ENCODE data around the gene WDR91.

Gene WDR91

GRCh38 chr7:135186261-135186540 is 25.1 kb downstream of the WDR91 start:
- no peak for DNase-seq (ENCODE audit: extremely low spot score)
- POLR2A ChIA-PET: no interaction called here
- CTCF ChIA-PET: interaction anchor here (0.6 kb wide), 1 partner anchor 34 kb away, joined by 3 read pairs; no protein-coding TSS in a partner anchor
- TF ChIP-seq L3MBTL2 (conservative IDR thresholded peaks at IDR 0.05) (no peak), SUZ12 (IDR thresholded peaks at IDR 0.05) (no peak), TARDBP (IDR thresholded peaks at IDR 0.05) (no peak), PKNOX1 (IDR thresholded peaks at IDR 0.05) (no peak), HDGF (IDR thresholded peaks at IDR 0.05; ENCODE audit: borderline replicate concordance) (no peak), FOXA1 (IDR thresholded peaks at IDR 0.05) (no peak), FOXM1 (IDR thresholded peaks at IDR 0.05; ENCODE audit: borderline replicate concordance) (no peak), ZNF384 (IDR thresholded peaks at IDR 0.05) (no peak), NFRKB (IDR thresholded peaks at IDR 0.05) (no peak)

GRCh38 chr7:135185471-135186260 is 25.7 kb downstream of the WDR91 start:
- DNase-seq (ENCODE audit: extremely low spot score): no peak
- POLR2A ChIA-PET: no interaction called here
- CTCF ChIA-PET: interaction anchor here (0.6 kb wide), 1 partner anchor 35 kb away, joined by 3 read pairs; no protein-coding TSS in a partner anchor
- TF ChIP-seq SP1 (IDR thresholded peaks at IDR 0.05) (no peak), HDGF (IDR thresholded peaks at IDR 0.05; ENCODE audit: borderline replicate concordance) (no peak)

GRCh38 chr7:135184254-135184841 is 27.0 kb downstream of the WDR91 start:
- ChIA-PET CTCF (no interaction called here), POLR2A (no interaction called here)
- TF ChIP-seq CTBP1 (IDR thresholded peaks at IDR 0.05; ENCODE audit: borderline replicate concordance): no peak
- no peak for TF ChIP-seq PKNOX1 (IDR thresholded peaks at IDR 0.05)
- no peak for TF ChIP-seq FOXM1 (IDR thresholded peaks at IDR 0.05; ENCODE audit: borderline replicate concordance)
- no peak for TF ChIP-seq SUZ12 (IDR thresholded peaks at IDR 0.05)
- TF ChIP-seq FOXK2 (IDR thresholded peaks at IDR 0.05): no peak
- TF ChIP-seq L3MBTL2 (conservative IDR thresholded peaks at IDR 0.05): no peak
- TF ChIP-seq ELF4 (IDR thresholded peaks at IDR 0.05): no peak
- TF ChIP-seq ARNT (IDR thresholded peaks at IDR 0.05): no peak
- no peak for TF ChIP-seq ZNF384 (IDR thresholded peaks at IDR 0.05)
- TF ChIP-seq NFRKB (IDR thresholded peaks at IDR 0.05): no peak
- TF ChIP-seq BHLHE40 (IDR thresholded peaks at IDR 0.05; ENCODE audit: borderline replicate concordance): no peak
- no peak for DNase-seq (ENCODE audit: extremely low spot score)

- POLR2A ChIA-PET: no interaction called here
- TF ChIP-seq LEF1 (IDR thresholded peaks at IDR 0.05; ENCODE audit: borderline replicate concordance) (no peak), FOXA1 (IDR thresholded peaks at IDR 0.05) (no peak), HDGF (IDR thresholded peaks at IDR 0.05; ENCODE audit: borderline replicate concordance) (no peak), SP1 (IDR thresholded peaks at IDR 0.05) (no peak), PKNOX1 (IDR thresholded peaks at IDR 0.05) (no peak), CTBP1 (IDR thresholded peaks at IDR 0.05; ENCODE audit: borderline replicate concordance) (no peak), SUZ12 (IDR thresholded peaks at IDR 0.05) (no peak), TARDBP (IDR thresholded peaks at IDR 0.05) (no peak), NFRKB (IDR thresholded peaks at IDR 0.05) (no peak), FOXK2 (IDR thresholded peaks at IDR 0.05) (no peak), FOXM1 (IDR thresholded peaks at IDR 0.05; ENCODE audit: borderline replicate concordance) (no peak), ZNF384 (IDR thresholded peaks at IDR 0.05) (no peak), ELF4 (IDR thresholded peaks at IDR 0.05) (no peak), L3MBTL2 (conservative IDR thresholded peaks at IDR 0.05) (no peak), BHLHE40 (IDR thresholded peaks at IDR 0.05; ENCODE audit: borderline replicate concordance) (no peak), ARNT (IDR thresholded peaks at IDR 0.05) (no peak)
- CTCF ChIA-PET: no interaction called here
- no peak for DNase-seq (ENCODE audit: extremely low spot score)
Observed at GRCh38 chr7:135183478-135183877, 27.8 kb downstream of the WDR91 start.

GRCh38 chr7:135181929-135182678 is 29.2 kb downstream of the WDR91 start:
- DNase-seq (ENCODE audit: extremely low spot score): no peak
- CTCF ChIA-PET: no interaction called here
- POLR2A ChIA-PET: no interaction called here
- no peak for TF ChIP-seq TARDBP (IDR thresholded peaks at IDR 0.05)
- TF ChIP-seq SUZ12 (IDR thresholded peaks at IDR 0.05): no peak
- TF ChIP-seq FOXA1 (IDR thresholded peaks at IDR 0.05): no peak
- TF ChIP-seq ZNF384 (IDR thresholded peaks at IDR 0.05): no peak
- TF ChIP-seq NFRKB (IDR thresholded peaks at IDR 0.05): no peak
- no peak for TF ChIP-seq ELF4 (IDR thresholded peaks at IDR 0.05)

- no peak for DNase-seq (ENCODE audit: extremely low spot score)
- TF ChIP-seq FOXM1 (IDR thresholded peaks at IDR 0.05; ENCODE audit: borderline replicate concordance) (no peak), L3MBTL2 (conservative IDR thresholded peaks at IDR 0.05) (no peak), ELF4 (IDR thresholded peaks at IDR 0.05) (no peak), ARNT (IDR thresholded peaks at IDR 0.05) (no peak), SP1 (IDR thresholded peaks at IDR 0.05) (no peak), CTBP1 (IDR thresholded peaks at IDR 0.05; ENCODE audit: borderline replicate concordance) (no peak), NFRKB (IDR thresholded peaks at IDR 0.05) (no peak)
- ChIA-PET POLR2A (no interaction called here), CTCF (no interaction called here)
Observed at GRCh38 chr7:135181261-135181928, 29.9 kb downstream of the WDR91 start.
